Endothelial cell of hepatic sinusoid (primary cell): ENCODE data around the gene LMO1.

Source experiments
- in situ Hi-C: cut with HindIII; loops from 2 replicates; pipeline ENCODE4 v1.10.0; 2017; ENCODE audit warnings: low sequenced_read_pairs

The LMO1 gene

GRCh38 chr11:8230178-8230859, 33.4 kb downstream of the LMO1 start:
- in situ Hi-C loops: no loop called here

DNA sequence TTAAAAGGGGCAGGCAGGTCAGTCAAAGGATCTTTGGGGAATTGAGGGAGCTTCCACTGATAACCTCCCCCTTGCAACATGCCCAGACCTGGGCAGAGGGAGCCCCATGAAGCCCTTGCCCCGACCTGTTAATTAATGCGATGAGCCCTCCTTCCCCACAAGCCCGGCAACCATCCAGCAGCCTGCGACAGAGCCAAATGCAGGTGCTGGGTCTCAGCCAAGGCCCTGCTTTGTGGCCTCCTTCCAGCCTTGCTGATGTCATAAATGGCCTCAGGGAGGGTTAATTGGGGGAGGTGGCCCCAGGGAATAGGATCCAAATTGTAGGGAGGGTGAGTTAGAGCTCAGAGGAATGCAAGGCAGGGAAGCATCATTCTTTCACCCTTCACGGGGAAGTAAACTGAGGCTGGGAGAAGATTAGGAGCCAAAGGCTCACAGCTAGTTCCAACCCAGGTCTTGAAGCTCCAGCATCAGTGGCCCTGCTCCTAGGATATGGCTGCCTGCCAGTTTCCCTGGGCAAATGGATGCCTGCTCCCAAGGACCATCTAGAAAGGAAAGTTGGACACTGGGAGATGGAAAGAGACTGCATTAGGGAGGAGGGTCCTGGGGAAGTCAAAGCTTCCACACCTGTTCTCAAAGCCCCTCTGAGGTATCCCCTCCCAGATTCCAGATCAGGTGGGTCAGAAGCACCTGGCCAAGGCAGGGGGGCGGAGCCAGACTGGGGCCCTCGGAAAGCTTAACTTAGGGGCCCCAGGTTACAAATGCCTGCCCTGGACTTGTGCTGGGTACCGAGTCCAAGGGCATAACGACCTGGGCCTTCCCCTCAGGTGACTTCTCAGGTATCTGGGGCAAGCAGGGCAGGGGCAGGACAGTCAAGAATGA, 34.1 kb downstream of the LMO1 start:
- in situ Hi-C loops: no loop called here

GRCh38 chr11:8228231-8228630, 35.4 kb downstream of the LMO1 start:
- in situ Hi-C loops: no loop called here

DNA sequence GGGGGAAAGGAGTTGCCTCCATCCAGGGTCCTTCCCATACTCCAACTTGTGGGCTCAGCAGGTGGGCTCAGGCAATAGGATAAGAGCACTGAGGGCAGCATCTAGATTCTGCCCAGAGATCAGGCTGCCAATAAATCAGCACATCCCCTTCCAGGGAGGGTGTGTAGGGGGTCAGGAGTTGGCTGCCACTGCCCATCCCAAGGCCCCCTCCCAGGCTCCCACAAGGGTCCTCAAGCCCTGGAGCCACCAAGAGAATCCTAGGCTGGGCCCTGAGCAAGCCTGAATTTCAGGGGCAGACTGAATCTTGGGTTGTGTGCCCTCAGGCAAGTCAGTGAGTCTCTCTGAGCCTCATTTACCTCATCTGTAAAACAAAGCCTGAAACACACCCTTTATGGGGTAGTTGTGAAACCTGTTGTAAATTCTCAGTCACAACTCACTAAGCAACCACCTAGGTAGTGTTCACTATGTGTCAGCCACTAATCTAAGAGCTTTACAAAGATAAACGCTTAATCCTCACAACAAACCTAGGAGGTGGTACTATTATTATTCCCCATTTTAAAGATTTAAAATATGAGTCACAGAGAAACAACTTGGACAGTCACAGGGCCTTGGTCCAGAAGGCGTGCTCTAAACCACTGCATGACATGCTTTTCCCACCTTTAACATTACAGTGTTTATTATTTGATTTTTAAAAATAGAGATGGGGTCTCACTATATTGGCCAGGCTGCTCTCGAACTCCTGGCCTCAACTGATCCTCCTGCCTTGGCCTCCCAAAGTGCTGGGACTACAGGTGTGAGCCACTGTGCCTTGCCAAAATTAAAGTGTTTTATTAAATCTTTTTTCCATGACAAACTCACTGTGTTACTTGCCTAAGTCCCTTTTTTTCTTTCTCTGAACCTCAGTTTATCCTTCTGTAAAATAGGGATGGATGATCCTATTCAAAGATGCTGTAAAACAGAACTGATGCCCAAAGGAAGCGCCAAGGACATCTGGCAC, 36.2 kb downstream of the LMO1 start:
- in situ Hi-C loops: no loop called here

- in situ Hi-C loops: no loop called here
Observed at GRCh38 chr11:8225589-8226036, 38.1 kb downstream of the LMO1 start.

DNA sequence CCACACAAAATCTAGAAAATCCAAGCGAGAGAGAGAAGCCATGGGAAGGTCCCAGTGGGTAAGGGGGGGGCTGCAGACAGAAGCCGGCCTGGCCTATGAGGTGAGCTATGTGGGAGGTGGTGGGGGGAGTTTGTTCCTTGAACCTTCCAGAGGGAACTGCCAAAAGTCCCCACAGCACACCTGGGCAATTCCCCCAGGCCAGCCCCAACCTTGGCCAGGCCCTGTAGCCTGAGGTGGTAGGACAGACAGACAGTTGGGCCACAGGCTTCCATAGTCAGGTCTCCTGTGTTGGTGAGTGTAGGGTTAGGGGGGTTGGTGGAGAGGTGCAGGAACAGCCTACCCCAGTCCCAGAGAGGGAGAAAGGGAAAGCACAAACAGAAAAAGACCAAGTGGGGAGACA, 39.0 kb downstream of the LMO1 start:
- in situ Hi-C loops: no loop called here

DNA sequence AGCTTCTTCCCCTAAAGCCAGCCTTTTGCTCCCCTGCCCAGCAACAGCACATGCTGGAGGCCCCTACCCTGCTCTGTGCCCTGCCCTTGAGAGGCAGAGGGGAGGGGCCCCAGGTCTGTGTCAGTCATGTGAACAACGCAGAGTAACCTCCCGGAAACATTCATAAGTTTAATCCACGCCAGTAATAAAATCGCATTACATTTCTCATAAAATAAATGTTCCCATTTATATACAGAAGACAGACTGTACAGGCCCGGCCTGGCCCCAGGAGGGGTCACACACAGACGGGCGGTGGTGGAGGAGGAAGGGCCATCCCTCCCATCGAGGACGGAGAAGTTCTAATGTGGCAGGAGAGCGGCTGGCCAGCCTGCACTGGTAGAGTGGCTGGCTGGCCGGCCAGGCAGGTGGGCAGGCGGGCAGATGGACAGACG, 39.5 kb downstream of the LMO1 start:
- in situ Hi-C loops: no loop called here

- in situ Hi-C loops: no loop called here
Observed at GRCh38 chr11:8223513-8223900, 40.2 kb downstream of the LMO1 start.

DNA sequence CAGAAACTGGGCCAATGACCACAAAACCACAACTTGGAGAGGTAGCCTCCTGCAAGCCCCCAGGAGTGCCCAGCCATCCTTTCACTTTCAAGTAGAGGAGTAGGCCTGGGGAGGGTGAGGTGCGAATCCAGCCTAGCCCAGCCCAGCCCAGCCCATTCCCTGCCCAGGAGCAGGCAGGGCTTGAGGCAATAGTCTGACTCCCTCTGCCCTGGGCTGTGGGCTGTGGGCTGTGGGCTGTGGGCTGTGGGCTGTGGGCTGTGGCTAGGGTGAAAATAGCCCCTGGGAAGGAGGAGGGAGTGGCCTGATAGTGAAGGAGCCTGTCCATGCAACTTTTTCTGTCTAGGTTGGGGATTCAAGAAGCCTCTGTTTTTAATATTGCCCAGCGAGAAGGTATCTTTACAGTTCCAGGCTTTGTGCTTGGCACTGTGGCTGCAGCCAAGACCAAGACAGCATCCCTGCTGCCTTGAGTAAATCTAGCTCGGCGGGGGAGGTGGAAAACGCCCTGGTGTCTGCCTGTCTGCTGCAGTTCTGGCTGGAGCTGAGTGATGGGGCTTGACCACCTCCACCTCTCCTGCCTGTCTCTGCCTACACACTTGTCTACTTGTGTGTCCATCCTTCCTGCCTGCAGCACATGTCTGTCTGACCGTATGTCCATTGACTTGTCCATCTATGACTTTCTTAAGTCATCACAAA, 40.7 kb downstream of the LMO1 start:
- in situ Hi-C loops: no loop called here

- in situ Hi-C loops: no loop called here
Observed at GRCh38 chr11:8221917-8222495, 41.7 kb downstream of the LMO1 start.

- in situ Hi-C loops: no loop called here
Observed at GRCh38 chr11:8221046-8221723, 42.5 kb downstream of the LMO1 start.

DNA sequence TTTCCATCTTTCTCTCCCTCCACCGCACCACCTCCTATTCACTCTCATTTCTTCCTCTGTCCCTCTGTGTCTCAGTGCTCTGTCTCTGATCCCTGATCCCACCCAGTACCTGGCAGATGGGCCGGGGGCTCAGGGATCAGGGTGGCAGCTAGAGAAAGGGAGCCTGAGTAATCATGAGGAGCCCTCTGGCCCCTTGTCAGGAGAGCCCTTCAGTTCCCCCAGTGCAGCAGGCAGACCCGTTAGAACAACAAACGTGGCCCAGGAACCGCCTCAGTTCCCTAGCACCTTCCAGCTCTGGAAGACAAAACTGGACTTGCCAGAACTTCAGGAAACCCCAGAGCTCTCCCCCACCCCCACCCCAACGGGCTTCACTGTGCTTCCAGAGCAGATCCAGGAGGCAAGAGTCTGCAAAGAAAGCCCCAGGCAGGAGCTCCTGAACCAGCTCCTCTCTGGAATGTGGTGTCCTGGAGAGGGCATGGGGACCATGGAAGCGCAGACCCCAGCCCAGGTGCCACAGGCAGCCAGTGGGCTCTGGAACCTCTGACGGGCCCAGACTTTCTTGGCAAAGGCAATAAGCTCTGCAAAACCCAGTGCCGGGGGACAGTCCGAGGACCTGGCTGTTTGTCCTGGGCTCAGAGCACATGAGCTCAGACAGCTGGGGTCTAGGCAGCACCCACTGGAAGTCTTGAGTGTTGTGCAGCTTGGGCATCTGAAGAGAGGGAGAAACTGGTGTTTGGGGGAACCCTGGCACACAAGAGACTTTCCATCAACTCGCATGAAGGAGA, 43.2 kb downstream of the LMO1 start:
- in situ Hi-C loops: no loop called here

- in situ Hi-C loops: loop anchor here (5.0 kb wide), 1 partner anchor 88 kb away; no protein-coding TSS in a partner anchor
Observed at GRCh38 chr11:8219257-8220021, 44.2 kb downstream of the LMO1 start.

- in situ Hi-C loops: loop anchor here (5.0 kb wide), 1 partner anchor 88 kb away; no protein-coding TSS in a partner anchor
Observed at GRCh38 chr11:8218840-8219239, 44.8 kb downstream of the LMO1 start.

DNA sequence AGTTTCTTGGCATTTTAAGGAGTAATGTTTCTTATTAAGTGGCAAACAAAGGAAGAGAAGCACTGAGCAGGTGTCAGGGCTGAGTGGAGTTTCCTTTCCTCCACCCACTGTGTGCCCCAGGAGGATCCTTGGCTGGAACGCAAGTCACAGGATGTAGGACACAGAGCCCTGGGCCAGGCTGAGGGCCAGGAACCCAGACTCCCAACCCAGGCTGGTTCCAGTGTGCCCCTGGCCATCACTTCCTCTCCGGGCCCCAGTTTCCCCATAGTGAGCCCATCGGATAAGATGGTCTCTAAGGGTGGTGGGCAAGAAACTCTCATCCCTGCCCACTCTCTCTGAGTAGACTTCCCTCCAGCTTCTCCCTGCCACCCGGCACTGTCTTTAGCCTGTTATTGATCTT, 45.3 kb downstream of the LMO1 start:
- in situ Hi-C loops: loop anchor here (5.0 kb wide), 1 partner anchor 89 kb away; no protein-coding TSS in a partner anchor

DNA sequence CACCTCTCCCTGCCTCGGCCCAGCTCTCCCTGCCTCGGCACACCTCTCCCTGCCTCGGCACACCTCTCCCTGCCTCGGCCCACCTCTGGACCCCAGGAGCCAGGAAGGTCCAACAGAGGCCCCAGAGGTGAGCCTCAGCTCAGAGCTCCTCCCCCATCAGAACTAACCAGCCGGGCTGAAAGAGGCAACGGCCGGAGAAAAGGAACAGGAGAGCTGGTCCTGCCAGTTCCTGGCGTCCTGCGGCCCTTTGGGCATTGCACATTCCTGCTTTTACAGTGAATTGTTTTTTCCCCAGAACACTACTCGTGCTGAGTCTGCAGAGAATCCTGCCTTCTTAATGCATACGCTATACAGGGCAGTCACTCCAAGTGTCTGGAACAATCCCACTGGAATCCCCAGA, 45.8 kb downstream of the LMO1 start:
- in situ Hi-C loops: loop anchor here (5.0 kb wide), 1 partner anchor 89 kb away; no protein-coding TSS in a partner anchor

GRCh38 chr11:8217136-8217535, 46.5 kb downstream of the LMO1 start:
- in situ Hi-C loops: loop anchor here (5.0 kb wide), 1 partner anchor 90 kb away; no protein-coding TSS in a partner anchor

DNA sequence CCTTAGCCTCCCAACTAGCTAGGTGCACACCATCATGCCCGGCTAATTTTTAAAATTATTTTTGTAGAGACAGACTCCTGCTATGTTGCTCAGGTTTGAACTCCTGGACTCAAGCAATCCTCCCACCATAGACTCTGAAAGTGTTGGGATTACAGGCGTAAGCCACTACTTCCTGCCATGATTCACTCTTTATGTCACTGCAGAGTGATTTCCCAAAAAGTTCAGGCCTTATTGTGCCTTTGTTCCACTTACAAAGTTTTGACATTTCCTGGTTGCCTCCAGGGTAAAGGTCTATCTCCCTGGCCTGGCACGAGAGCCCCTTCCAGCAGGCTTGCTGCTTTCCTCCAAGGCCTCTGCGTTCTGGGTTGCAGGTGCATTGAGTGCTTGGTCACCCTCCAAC, 50.3 kb downstream of the LMO1 start:
- in situ Hi-C loops: no loop called here
